CD8-positive, alpha-beta memory T cell (primary cell): ENCODE measurements around the gene ZBTB34. TPM values are rescaled to one million over a fixed set of nuclear protein-coding genes. Genes with fewer than 3 reads are reported as not detected.
"Not testable (repeated sequence)": the region's sequence is repeated elsewhere in the genome, so short reads cannot be mapped to it uniquely, and the experiment has no call there.

Source experiments
- CTCF ChIA-PET: fragments of 350-600 bp; sonication (Branson Sonifier 250); formaldehyde crosslinking; loops from one replicate; lab custom pipeline; 2021; ENCODE audit warnings: antibody characterized with exemption; lab: Charles Lee
- POLR2A ChIA-PET: fragments of 350-600 bp; sonication (Branson Sonifier 250); formaldehyde crosslinking; loops from one replicate; lab custom pipeline; 2021; ENCODE audit warnings: antibody characterized with exemption; lab: Charles Lee
- DNase-seq, 5 donors: peaks; one replicate each; pipeline versions ENCODE4 v3.0.0 to v3.0.0-alpha.2; 2020 to 2022; ENCODE audit warnings: mixed read lengths in 1 of 5
- H3K27ac ChIP-seq: one replicate; pipeline ENCODE4 v1.7.0; 2013; ENCODE audit warnings: low read depth, mild to moderate bottlenecking, low read length, moderate library complexity
- H3K27me3 ChIP-seq: 2 replicates; pipeline ENCODE4 v1.7.0; 2013; ENCODE audit warnings: low read length, mild to moderate bottlenecking; ENCODE audit not compliant: insufficient read depth, poor library complexity, severe bottlenecking
- H3K36me3 ChIP-seq: 2 replicates; pipeline ENCODE4 v1.7.0; 2013; ENCODE audit warnings: mild to moderate bottlenecking, low read length, moderate library complexity; ENCODE audit not compliant: insufficient read depth
- H3K4me1 ChIP-seq: 2 replicates; pipeline ENCODE4 v1.7.0; 2013; ENCODE audit warnings: mild to moderate bottlenecking, low read length, moderate library complexity; ENCODE audit not compliant: insufficient read depth
- H3K4me3 ChIP-seq: 2 replicates; pipeline ENCODE4 v1.7.0; 2013; ENCODE audit warnings: mild to moderate bottlenecking, low read length
- H3K9me3 ChIP-seq: 2 replicates; pipeline ENCODE4 v1.7.0; 2013; ENCODE audit warnings: mild to moderate bottlenecking, low read length
- H3K27ac Mint-ChIP-seq, 8 donors: one replicate each; pipeline ENCODE4 v1.8.0; 2020 to 2021; ENCODE audit warnings: mixed read lengths in 8 of 8, mild to moderate bottlenecking in 6 of 8, inconsistent platforms in 3 of 8, moderate library complexity in 3 of 8
- H3K27me3 Mint-ChIP-seq, 2 donors: one replicate each; pipeline ENCODE4 v1.8.0; 2020 to 2021; ENCODE audit warnings: mixed read lengths in 2 of 2, mild to moderate bottlenecking in 1 of 2, moderate library complexity in 1 of 2
- H3K36me3 Mint-ChIP-seq, 3 donors: one replicate each; pipeline ENCODE4 v1.8.0; 2020 to 2021; ENCODE audit warnings: mixed read lengths in 3 of 3, inconsistent platforms in 1 of 3, mild to moderate bottlenecking in 1 of 3
- H3K4me1 Mint-ChIP-seq, 3 donors: one replicate each; pipeline ENCODE4 v1.8.0; 2020 to 2021; ENCODE audit warnings: mixed read lengths in 3 of 3, inconsistent platforms in 1 of 3, mild to moderate bottlenecking in 1 of 3
- H3K4me3 Mint-ChIP-seq, 7 donors: one replicate each; pipeline ENCODE4 v1.8.0; 2020 to 2021; ENCODE audit warnings: mixed read lengths in 7 of 7, mild to moderate bottlenecking in 6 of 7, moderate library complexity in 4 of 7, inconsistent platforms in 2 of 7
- H3K9me3 Mint-ChIP-seq, 5 donors: one replicate each; pipeline ENCODE4 v1.8.0; 2020 to 2022; ENCODE audit warnings: mixed read lengths in 5 of 5, mild to moderate bottlenecking in 3 of 5, moderate library complexity in 2 of 5, inconsistent platforms in 1 of 5
- polyA plus RNA-seq: library from polyadenylated mRNA; unstranded; fragments of 300-500 nt; fragmentation: Illumina TruSeq; gene quantifications from one replicate; pipeline ENCODE4 v1.2.3, GENCODE V29; 2021
- total RNA-seq, 2 experiments: library from RNA; stranded (reverse); gene quantifications; one replicate each; pipeline ENCODE4 v1.2.3, GENCODE V29; 2021

The ZBTB34 gene
- total and polyA plus RNA-seq, 3 experiments from 2014 or later, result 1.3 to 7.0 (median 6.8) TPM

GRCh38 chr9:126822873-126823272 lies 37.6 kb upstream of the ZBTB34 start:
- H3K27me3 Mint-ChIP-seq, result no peaks in the 10 kb centered on the region
- no peak overlapping the region for H3K4me3 ChIP-seq
- H3K4me1 Mint-ChIP-seq, result peaks cover 37 to 66% (median 64%) of the 10 kb centered on the region in 3 donors
- POLR2A ChIA-PET, result no interaction called here
- H3K4me3 Mint-ChIP-seq, result no peak overlapping the region
- H3K27ac ChIP-seq, result no peak overlapping the region
- H3K9me3 Mint-ChIP-seq, result peaks cover 7 to 16% (median 15%) of the 10 kb centered on the region in 5 donors
- peak overlapping the region in 1 of 8 donors; percentile 14 for H3K27ac Mint-ChIP-seq
- no peaks in the 10 kb centered on the region for H3K4me1 ChIP-seq
- H3K9me3 ChIP-seq, result peaks cover 4% of the 10 kb centered on the region
- H3K27me3 ChIP-seq, result no peaks in the 10 kb centered on the region
- DNase-seq, result no peak
- peaks cover 14% of the 10 kb centered on the region for H3K36me3 ChIP-seq
- CTCF ChIA-PET, result no interaction called here
- peaks cover 21 to 72% (median 32%) of the 10 kb centered on the region in 3 donors for H3K36me3 Mint-ChIP-seq

DNA sequence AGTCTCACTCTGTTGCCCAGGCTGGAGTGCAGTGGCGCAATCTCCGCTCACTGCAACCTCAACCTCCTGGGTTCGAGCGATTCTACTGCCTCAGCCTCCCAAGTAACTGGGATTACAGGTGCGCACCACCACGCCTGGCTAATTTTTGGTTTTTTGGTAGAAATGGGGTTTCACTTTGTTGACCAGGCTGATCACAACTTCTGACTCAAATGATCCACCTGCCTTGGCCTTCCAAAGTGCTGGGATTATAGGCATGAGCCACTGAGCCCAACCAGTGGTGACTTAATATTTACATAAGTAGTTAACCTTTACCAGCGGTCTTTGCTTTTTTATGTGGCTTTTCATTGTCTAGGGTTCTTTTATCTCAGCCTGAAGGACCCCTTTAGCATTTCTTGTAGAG lies 36.4 kb upstream of the ZBTB34 start:
- H3K27ac ChIP-seq, H3K36me3 ChIP-seq, H3K27me3 Mint-ChIP-seq, H3K27me3 ChIP-seq, H3K9me3 Mint-ChIP-seq, H3K27ac Mint-ChIP-seq, H3K9me3 ChIP-seq, CTCF ChIA-PET, H3K4me1 ChIP-seq, DNase-seq, H3K4me3 ChIP-seq, H3K4me3 Mint-ChIP-seq, POLR2A ChIA-PET: not testable (repeated sequence)
- peaks cover 37 to 64% (median 61%) of the 10 kb centered on the region in 3 donors for H3K4me1 Mint-ChIP-seq
- peaks cover 12 to 65% (median 27%) of the 10 kb centered on the region in 3 donors for H3K36me3 Mint-ChIP-seq

GRCh38 chr9:126827227-126827626 lies 33.2 kb upstream of the ZBTB34 start:
- CTCF ChIA-PET, result no interaction called here
- no peak for DNase-seq

GRCh38 chr9:126829035-126829434 lies 31.4 kb upstream of the ZBTB34 start:
- Mint-ChIP-seq H3K36me3 (peaks cover 5 to 59% (median 22%) of the 10 kb centered on the region in 3 donors), H3K4me1 (peaks cover 27 to 51% (median 37%) of the 10 kb centered on the region in 3 donors), H3K27me3 (no peaks in the 10 kb centered on the region), H3K27ac (no peak overlapping the region), H3K4me3 (no peak overlapping the region), H3K9me3 (no peaks in the 10 kb centered on the region)
- no peak overlapping the region for H3K27ac ChIP-seq
- H3K36me3 ChIP-seq, result peaks cover 17% of the 10 kb centered on the region
- H3K27me3 ChIP-seq, result no peaks in the 10 kb centered on the region
- ChIA-PET CTCF (no interaction called here), POLR2A (no interaction called here)
- no peaks in the 10 kb centered on the region for H3K9me3 ChIP-seq
- no peaks in the 10 kb centered on the region for H3K4me1 ChIP-seq
- no peak for DNase-seq
- H3K4me3 ChIP-seq, result no peak overlapping the region

More at GRCh38 chr9:126827227-126827626, 33.2 kb upstream of the ZBTB34 start:
- Histone ChIP-seq H3K27me3 (no peaks in the 10 kb centered on the region), H3K27ac (no peak overlapping the region), H3K4me3 (no peak overlapping the region), H3K4me1 (no peaks in the 10 kb centered on the region), H3K9me3 (no peaks in the 10 kb centered on the region), H3K36me3 (peaks cover under 1% of the 10 kb centered on the region)
- H3K27ac Mint-ChIP-seq, result peak overlapping the region in 1 of 8 donors; percentile 86
- no peaks in the 10 kb centered on the region for H3K27me3 Mint-ChIP-seq
- no peaks in the 10 kb centered on the region for H3K9me3 Mint-ChIP-seq
- H3K4me3 Mint-ChIP-seq, result no peak overlapping the region
- POLR2A ChIA-PET, result no interaction called here
- peaks cover under 1 to 54% (median 18%) of the 10 kb centered on the region in 3 donors for H3K36me3 Mint-ChIP-seq
- H3K4me1 Mint-ChIP-seq, result peaks cover 28 to 57% (median 51%) of the 10 kb centered on the region in 3 donors

DNA sequence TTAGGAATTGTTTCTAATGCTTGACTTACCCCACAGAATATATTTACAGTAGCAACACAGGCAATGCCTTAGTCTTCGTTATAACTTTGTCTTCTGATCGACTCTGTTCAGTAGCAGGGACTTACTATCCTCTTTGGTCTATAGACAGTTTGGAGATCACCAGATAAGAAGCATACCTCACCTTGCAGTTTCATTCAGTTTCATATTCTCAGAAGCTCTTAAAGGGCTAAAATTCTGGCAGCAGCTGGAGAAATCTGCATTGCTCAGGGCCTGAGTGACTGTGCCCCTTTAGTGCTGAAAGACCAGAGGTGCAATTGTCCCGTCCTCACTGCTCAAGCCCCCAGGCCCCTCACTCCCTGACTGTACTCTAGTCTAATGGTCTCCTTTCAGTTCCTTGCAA lies 29.6 kb upstream of the ZBTB34 start:
- Histone ChIP-seq H3K4me3 (no peak overlapping the region), H3K9me3 (no peaks in the 10 kb centered on the region), H3K27ac (no peak overlapping the region), H3K4me1 (no peaks in the 10 kb centered on the region), H3K36me3 (peaks cover 17% of the 10 kb centered on the region), H3K27me3 (no peaks in the 10 kb centered on the region)
- Mint-ChIP-seq H3K4me3 (no peak overlapping the region), H3K4me1 (peaks cover 29 to 51% (median 36%) of the 10 kb centered on the region in 3 donors), H3K36me3 (peaks cover 5 to 59% (median 26%) of the 10 kb centered on the region in 3 donors), H3K9me3 (no peaks in the 10 kb centered on the region), H3K27me3 (no peaks in the 10 kb centered on the region), H3K27ac (peak overlapping the region in 2 of 8 donors; percentile 1 to 72)
- DNase-seq, result no peak
- POLR2A ChIA-PET, result no interaction called here
- CTCF ChIA-PET, result no interaction called here

- peaks cover 17% of the 10 kb centered on the region for H3K36me3 ChIP-seq
- no peak for DNase-seq
- Mint-ChIP-seq H3K4me1 (peaks cover 30 to 59% (median 39%) of the 10 kb centered on the region in 3 donors), H3K4me3 (no peak overlapping the region), H3K27ac (no peak overlapping the region), H3K9me3 (no peaks in the 10 kb centered on the region), H3K36me3 (peaks cover 5 to 63% (median 27%) of the 10 kb centered on the region in 3 donors), H3K27me3 (no peaks in the 10 kb centered on the region)
- no peak overlapping the region for H3K27ac ChIP-seq
- H3K4me1 ChIP-seq, result no peaks in the 10 kb centered on the region
- no peaks in the 10 kb centered on the region for H3K9me3 ChIP-seq
- CTCF ChIA-PET, result no interaction called here
- POLR2A ChIA-PET, result no interaction called here
- H3K27me3 ChIP-seq, result no peaks in the 10 kb centered on the region
- H3K4me3 ChIP-seq, result no peak overlapping the region
Observed at GRCh38 chr9:126832440-126832839, 28.0 kb upstream of the ZBTB34 start.

DNA sequence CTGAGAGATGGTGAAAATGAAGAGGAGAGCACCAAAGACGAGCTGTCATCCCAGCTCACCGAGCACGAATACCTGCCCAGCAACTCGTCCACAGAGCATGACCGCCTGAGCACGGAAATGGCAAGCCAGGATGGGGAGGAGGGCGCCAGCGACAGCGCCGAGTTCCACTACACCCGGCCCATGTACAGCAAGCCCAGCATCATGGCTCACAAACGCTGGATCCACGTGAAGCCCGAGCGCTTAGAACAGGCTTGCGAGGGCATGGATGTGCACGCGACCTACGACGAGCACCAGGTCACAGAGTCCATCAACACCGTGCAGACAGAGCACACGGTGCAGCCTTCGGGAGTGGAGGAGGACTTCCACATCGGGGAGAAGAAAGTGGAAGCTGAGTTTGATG lies 27.4 kb upstream of the ZBTB34 start:
- no peak overlapping the region for H3K4me3 Mint-ChIP-seq

GRCh38 chr9:126833710-126834345 lies 26.6 kb upstream of the ZBTB34 start:
- ChIA-PET CTCF (interaction anchor here (0.7 to 1.3 kb wide), 2 partner anchors 9 to 12 kb away, joined by 3 to 5 read pairs; no protein-coding TSS in a partner anchor), POLR2A (no interaction called here)
- DNase-seq, result no peak
- H3K4me3 Mint-ChIP-seq, result no peak overlapping the region
- H3K27me3 Mint-ChIP-seq, result no peaks in the 10 kb centered on the region
- Histone ChIP-seq H3K4me1 (no peaks in the 10 kb centered on the region), H3K27ac (no peak overlapping the region), H3K4me3 (no peak overlapping the region), H3K27me3 (no peaks in the 10 kb centered on the region), H3K9me3 (no peaks in the 10 kb centered on the region), H3K36me3 (peaks cover 17% of the 10 kb centered on the region)
- peaks cover 5 to 66% (median 25%) of the 10 kb centered on the region in 3 donors for H3K36me3 Mint-ChIP-seq
- no peaks in the 10 kb centered on the region for H3K9me3 Mint-ChIP-seq
- peaks cover 33 to 64% (median 47%) of the 10 kb centered on the region in 3 donors for H3K4me1 Mint-ChIP-seq
- peak overlapping the region in 1 of 8 donors; percentile 38 for H3K27ac Mint-ChIP-seq

More for the DNA sequence above, 27.4 kb upstream of the ZBTB34 start:
- H3K9me3 Mint-ChIP-seq, result no peaks in the 10 kb centered on the region
- CTCF ChIA-PET, result no interaction called here
- no peak overlapping the region for H3K4me3 ChIP-seq
- DNase-seq, result no peak
- peaks cover 34 to 64% (median 45%) of the 10 kb centered on the region in 3 donors for H3K4me1 Mint-ChIP-seq
- H3K27me3 ChIP-seq, result no peaks in the 10 kb centered on the region
- H3K9me3 ChIP-seq, result no peaks in the 10 kb centered on the region
- H3K27ac Mint-ChIP-seq, result peak overlapping the region in 1 of 8 donors; percentile 17
- POLR2A ChIA-PET, result no interaction called here
- H3K36me3 ChIP-seq, result peaks cover 17% of the 10 kb centered on the region
- no peaks in the 10 kb centered on the region for H3K27me3 Mint-ChIP-seq
- no peaks in the 10 kb centered on the region for H3K4me1 ChIP-seq
- peaks cover 5 to 66% (median 27%) of the 10 kb centered on the region in 3 donors for H3K36me3 Mint-ChIP-seq
- no peak overlapping the region for H3K27ac ChIP-seq
